ENCODE data around the gene SPEM1.

DNA sequence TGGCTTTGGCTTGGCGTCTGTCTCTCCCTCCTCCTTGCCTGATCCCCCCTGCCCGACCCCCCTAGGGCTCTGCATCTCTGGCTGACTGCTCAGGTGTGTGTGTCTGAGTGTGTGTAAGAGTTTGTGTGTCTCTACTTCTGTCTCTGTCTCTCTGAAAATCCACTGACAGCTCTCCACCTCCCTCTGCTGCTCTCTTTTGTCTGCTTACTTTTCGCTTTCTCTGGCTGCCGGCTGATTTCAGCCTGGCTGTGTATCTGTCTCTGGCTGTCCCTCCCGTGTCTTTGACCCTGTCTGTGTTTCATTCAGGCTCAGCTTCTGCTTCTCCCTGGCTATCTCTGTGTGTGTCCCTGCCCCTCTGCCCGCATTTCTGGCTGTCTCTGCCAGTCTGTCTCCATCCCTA lies 3.8 kb upstream of the SPEM1 start:
- TF ChIP-seq, protein P1, sequence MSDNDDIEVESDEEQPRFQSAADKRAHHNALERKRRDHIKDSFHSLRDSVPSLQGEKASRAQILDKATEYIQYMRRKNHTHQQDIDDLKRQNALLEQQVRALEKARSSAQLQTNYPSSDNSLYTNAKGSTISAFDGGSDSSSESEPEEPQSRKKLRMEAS (IDR thresholded peaks at IDR 0.05), result no peak
- TF ChIP-seq, protein P2, sequence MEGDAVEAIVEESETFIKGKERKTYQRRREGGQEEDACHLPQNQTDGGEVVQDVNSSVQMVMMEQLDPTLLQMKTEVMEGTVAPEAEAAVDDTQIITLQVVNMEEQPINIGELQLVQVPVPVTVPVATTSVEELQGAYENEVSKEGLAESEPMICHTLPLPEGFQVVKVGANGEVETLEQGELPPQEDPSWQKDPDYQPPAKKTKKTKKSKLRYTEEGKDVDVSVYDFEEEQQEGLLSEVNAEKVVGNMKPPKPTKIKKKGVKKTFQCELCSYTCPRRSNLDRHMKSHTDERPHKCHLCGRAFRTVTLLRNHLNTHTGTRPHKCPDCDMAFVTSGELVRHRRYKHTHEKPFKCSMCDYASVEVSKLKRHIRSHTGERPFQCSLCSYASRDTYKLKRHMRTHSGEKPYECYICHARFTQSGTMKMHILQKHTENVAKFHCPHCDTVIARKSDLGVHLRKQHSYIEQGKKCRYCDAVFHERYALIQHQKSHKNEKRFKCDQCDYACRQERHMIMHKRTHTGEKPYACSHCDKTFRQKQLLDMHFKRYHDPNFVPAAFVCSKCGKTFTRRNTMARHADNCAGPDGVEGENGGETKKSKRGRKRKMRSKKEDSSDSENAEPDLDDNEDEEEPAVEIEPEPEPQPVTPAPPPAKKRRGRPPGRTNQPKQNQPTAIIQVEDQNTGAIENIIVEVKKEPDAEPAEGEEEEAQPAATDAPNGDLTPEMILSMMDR (IDR thresholded peaks at IDR 0.05; ENCODE audit: low read depth, low read length, missing input control), result no peak
- TF ChIP-seq TAF1 (conservative IDR thresholded peaks at IDR 0.05) (no peak), SP1 (IDR thresholded peaks at IDR 0.05) (no peak), EGR1 (IDR thresholded peaks at IDR 0.05; ENCODE audit: low read depth in 2 of 2) (no peak), GABPA (IDR thresholded peaks at IDR 0.05 in 1 of 2, conservative IDR thresholded peaks at IDR 0.05 in 1 of 2) (no peak), YY1 (IDR thresholded peaks at IDR 0.05) (no peak), NR2F2 (IDR thresholded peaks at IDR 0.05) (no peak), RAD21 (IDR thresholded peaks at IDR 0.05) (no peak), HNF4G (IDR thresholded peaks at IDR 0.05) (no peak), JUND (IDR thresholded peaks at IDR 0.05) (no peak)
- TF ChIP-seq, protein P3, sequence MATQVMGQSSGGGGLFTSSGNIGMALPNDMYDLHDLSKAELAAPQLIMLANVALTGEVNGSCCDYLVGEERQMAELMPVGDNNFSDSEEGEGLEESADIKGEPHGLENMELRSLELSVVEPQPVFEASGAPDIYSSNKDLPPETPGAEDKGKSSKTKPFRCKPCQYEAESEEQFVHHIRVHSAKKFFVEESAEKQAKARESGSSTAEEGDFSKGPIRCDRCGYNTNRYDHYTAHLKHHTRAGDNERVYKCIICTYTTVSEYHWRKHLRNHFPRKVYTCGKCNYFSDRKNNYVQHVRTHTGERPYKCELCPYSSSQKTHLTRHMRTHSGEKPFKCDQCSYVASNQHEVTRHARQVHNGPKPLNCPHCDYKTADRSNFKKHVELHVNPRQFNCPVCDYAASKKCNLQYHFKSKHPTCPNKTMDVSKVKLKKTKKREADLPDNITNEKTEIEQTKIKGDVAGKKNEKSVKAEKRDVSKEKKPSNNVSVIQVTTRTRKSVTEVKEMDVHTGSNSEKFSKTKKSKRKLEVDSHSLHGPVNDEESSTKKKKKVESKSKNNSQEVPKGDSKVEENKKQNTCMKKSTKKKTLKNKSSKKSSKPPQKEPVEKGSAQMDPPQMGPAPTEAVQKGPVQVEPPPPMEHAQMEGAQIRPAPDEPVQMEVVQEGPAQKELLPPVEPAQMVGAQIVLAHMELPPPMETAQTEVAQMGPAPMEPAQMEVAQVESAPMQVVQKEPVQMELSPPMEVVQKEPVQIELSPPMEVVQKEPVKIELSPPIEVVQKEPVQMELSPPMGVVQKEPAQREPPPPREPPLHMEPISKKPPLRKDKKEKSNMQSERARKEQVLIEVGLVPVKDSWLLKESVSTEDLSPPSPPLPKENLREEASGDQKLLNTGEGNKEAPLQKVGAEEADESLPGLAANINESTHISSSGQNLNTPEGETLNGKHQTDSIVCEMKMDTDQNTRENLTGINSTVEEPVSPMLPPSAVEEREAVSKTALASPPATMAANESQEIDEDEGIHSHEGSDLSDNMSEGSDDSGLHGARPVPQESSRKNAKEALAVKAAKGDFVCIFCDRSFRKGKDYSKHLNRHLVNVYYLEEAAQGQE (IDR thresholded peaks at IDR 0.05), result no peak
- TF ChIP-seq, protein P4, sequence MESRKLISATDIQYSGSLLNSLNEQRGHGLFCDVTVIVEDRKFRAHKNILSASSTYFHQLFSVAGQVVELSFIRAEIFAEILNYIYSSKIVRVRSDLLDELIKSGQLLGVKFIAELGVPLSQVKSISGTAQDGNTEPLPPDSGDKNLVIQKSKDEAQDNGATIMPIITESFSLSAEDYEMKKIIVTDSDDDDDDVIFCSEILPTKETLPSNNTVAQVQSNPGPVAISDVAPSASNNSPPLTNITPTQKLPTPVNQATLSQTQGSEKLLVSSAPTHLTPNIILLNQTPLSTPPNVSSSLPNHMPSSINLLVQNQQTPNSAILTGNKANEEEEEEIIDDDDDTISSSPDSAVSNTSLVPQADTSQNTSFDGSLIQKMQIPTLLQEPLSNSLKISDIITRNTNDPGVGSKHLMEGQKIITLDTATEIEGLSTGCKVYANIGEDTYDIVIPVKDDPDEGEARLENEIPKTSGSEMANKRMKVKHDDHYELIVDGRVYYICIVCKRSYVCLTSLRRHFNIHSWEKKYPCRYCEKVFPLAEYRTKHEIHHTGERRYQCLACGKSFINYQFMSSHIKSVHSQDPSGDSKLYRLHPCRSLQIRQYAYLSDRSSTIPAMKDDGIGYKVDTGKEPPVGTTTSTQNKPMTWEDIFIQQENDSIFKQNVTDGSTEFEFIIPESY (IDR thresholded peaks at IDR 0.05), result no peak
- TF ChIP-seq, protein P5, sequence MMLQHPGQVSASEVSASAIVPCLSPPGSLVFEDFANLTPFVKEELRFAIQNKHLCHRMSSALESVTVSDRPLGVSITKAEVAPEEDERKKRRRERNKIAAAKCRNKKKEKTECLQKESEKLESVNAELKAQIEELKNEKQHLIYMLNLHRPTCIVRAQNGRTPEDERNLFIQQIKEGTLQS (IDR thresholded peaks at IDR 0.05), result no peak
